ENCODE measurements around the gene SLC26A9. TPM values are rescaled to one million over a fixed set of nuclear protein-coding genes. Genes with fewer than 3 reads are reported as not detected.

The SLC26A9 gene
- total RNA-seq, 5 donors from 2014 or later (not counting 1 experiment from before 2014, with no cell fraction given) = 0.06 TPM; not detected in 4

- Histone ChIP-seq H3K27me3 (replicated peaks in 1 of 2; ENCODE audit: control insufficient read depth in 2 of 2, extremely low read depth in 1 of 2, insufficient read depth in 2 of 2, low read length in 1 of 2) (peaks cover 0 to 18% of the 10 kb centered on the region in 2 experiments), H3K4me3 (ENCODE audit: control insufficient read depth in 1 of 2, extremely low read depth in 1 of 2, low read length in 1 of 2) (no peak overlapping the region), H3K4me1 (ENCODE audit: control insufficient read depth in 1 of 2, extremely low read depth in 1 of 2, insufficient read depth in 2 of 2, low read length in 2 of 2) (no peaks in the 10 kb centered on the region), H3K27ac (ENCODE audit: low read length) (no peak overlapping the region), H3K36me3 (ENCODE audit: control insufficient read depth in 2 of 2, extremely low read depth in 1 of 2, insufficient read depth in 1 of 2, low read length in 1 of 2) (no peaks in the 10 kb centered on the region), H3K9me3 (no peaks in the 10 kb centered on the region)
- CTCF ChIA-PET = interaction anchor here (0.6 to 4.6 kb wide), 3 partner anchors 61 to 1032 kb away, joined by 3 to 19 read pairs (median 6); no protein-coding TSS in a partner anchor
- POLR2A ChIA-PET = no interaction called here
- DNase-seq = no peak
- ATAC-seq (replicated peaks in 1 of 4) = no peak
- Mint-ChIP-seq H3K9me3 (no peaks in the 10 kb centered on the region), H3K36me3 (no peaks in the 10 kb centered on the region), H3K27me3 (peaks cover 0 to 18% of the 10 kb centered on the region in 2 donors), H3K27ac (no peak overlapping the region), H3K4me3 (no peak overlapping the region), H3K4me1 (no peaks in the 10 kb centered on the region)
- WGBS (ENCODE audit: insufficient coverage) = 85% methylated on average over 4 of the region's 7 CpGs
These were observed 26.7 kb downstream of the SLC26A9 start for GRCh38 chr1:205916541-205916940.

GRCh38 chr1:205915354-205915990 lies 27.8 kb downstream of the SLC26A9 start:
- WGBS (ENCODE audit: insufficient coverage) = 53% methylated on average over 5 of the region's 10 CpGs
- Histone ChIP-seq H3K4me3 (ENCODE audit: control insufficient read depth in 1 of 2, extremely low read depth in 1 of 2, low read length in 1 of 2) (no peak overlapping the region), H3K27ac (ENCODE audit: low read length) (no peak overlapping the region), H3K36me3 (ENCODE audit: control insufficient read depth in 2 of 2, extremely low read depth in 1 of 2, insufficient read depth in 1 of 2, low read length in 1 of 2) (no peaks in the 10 kb centered on the region), H3K27me3 (replicated peaks in 1 of 2; ENCODE audit: control insufficient read depth in 2 of 2, extremely low read depth in 1 of 2, insufficient read depth in 2 of 2, low read length in 1 of 2) (peaks cover 0 to 18% of the 10 kb centered on the region in 2 experiments), H3K4me1 (ENCODE audit: control insufficient read depth in 1 of 2, extremely low read depth in 1 of 2, insufficient read depth in 2 of 2, low read length in 2 of 2) (no peaks in the 10 kb centered on the region), H3K9me3 (no peaks in the 10 kb centered on the region)
- no peaks in the 10 kb centered on the region for H3K36me3 Mint-ChIP-seq
- no peaks in the 10 kb centered on the region for H3K4me1 Mint-ChIP-seq
- peaks cover 0 to 18% of the 10 kb centered on the region in 2 donors for H3K27me3 Mint-ChIP-seq
- ChIA-PET POLR2A (no interaction called here), CTCF (interaction anchor here (0.6 to 1.3 kb wide), 2 partner anchors 62 kb away, joined by 3 to 4 read pairs; no protein-coding TSS in a partner anchor)
- DNase-seq (no peak), ATAC-seq (replicated peaks in 1 of 4) (no peak)
- H3K27ac Mint-ChIP-seq = no peak overlapping the region
- no peaks in the 10 kb centered on the region for H3K9me3 Mint-ChIP-seq
- no peak overlapping the region for H3K4me3 Mint-ChIP-seq

- 90% methylated on average over 7 of the region's 7 CpGs for WGBS (ENCODE audit: insufficient coverage)
- no peak for ATAC-seq (replicated peaks in 1 of 4)
- H3K4me3 ChIP-seq (ENCODE audit: control insufficient read depth in 1 of 2, extremely low read depth in 1 of 2, low read length in 1 of 2) = no peak overlapping the region
- H3K27me3 Mint-ChIP-seq = peaks cover 0 to 18% of the 10 kb centered on the region in 2 donors
- H3K9me3 Mint-ChIP-seq = no peaks in the 10 kb centered on the region
- no peaks in the 10 kb centered on the region for H3K4me1 ChIP-seq (ENCODE audit: control insufficient read depth in 1 of 2, extremely low read depth in 1 of 2, insufficient read depth in 2 of 2, low read length in 2 of 2)
- no peak for DNase-seq
- ChIA-PET POLR2A (no interaction called here), CTCF (interaction anchor here in 1 of 2 donors (1.3 kb wide), 1 partner anchor 63 kb away, joined by 3 read pairs; no protein-coding TSS in a partner anchor)
- no peaks in the 10 kb centered on the region for H3K36me3 ChIP-seq (ENCODE audit: control insufficient read depth in 2 of 2, extremely low read depth in 1 of 2, insufficient read depth in 1 of 2, low read length in 1 of 2)
- no peak overlapping the region for H3K4me3 Mint-ChIP-seq
- H3K36me3 Mint-ChIP-seq = no peaks in the 10 kb centered on the region
- H3K27ac Mint-ChIP-seq = no peak overlapping the region
- H3K27me3 ChIP-seq (replicated peaks in 1 of 2; ENCODE audit: control insufficient read depth in 2 of 2, extremely low read depth in 1 of 2, insufficient read depth in 2 of 2, low read length in 1 of 2) = peaks cover 0 to 18% of the 10 kb centered on the region in 2 experiments
- no peaks in the 10 kb centered on the region for H3K4me1 Mint-ChIP-seq
- H3K9me3 ChIP-seq = no peaks in the 10 kb centered on the region
- H3K27ac ChIP-seq (ENCODE audit: low read length) = no peak overlapping the region
These were observed 28.5 kb downstream of the SLC26A9 start for GRCh38 chr1:205914730-205915129.

GRCh38 chr1:205914155-205914507 lies 29.1 kb downstream of the SLC26A9 start:
- Mint-ChIP-seq H3K4me1 (no peaks in the 10 kb centered on the region), H3K27me3 (peaks cover 0 to 18% of the 10 kb centered on the region in 2 donors), H3K36me3 (no peaks in the 10 kb centered on the region), H3K9me3 (no peaks in the 10 kb centered on the region), H3K27ac (no peak overlapping the region), H3K4me3 (no peak overlapping the region)
- CTCF ChIA-PET = no interaction called here
- WGBS (ENCODE audit: insufficient coverage) = 100% methylated on average over 1 of the region's 2 CpGs
- Histone ChIP-seq H3K36me3 (ENCODE audit: control insufficient read depth in 2 of 2, extremely low read depth in 1 of 2, insufficient read depth in 1 of 2, low read length in 1 of 2) (no peaks in the 10 kb centered on the region), H3K4me1 (ENCODE audit: control insufficient read depth in 1 of 2, extremely low read depth in 1 of 2, insufficient read depth in 2 of 2, low read length in 2 of 2) (no peaks in the 10 kb centered on the region), H3K27ac (ENCODE audit: low read length) (no peak overlapping the region), H3K9me3 (no peaks in the 10 kb centered on the region), H3K27me3 (replicated peaks in 1 of 2; ENCODE audit: control insufficient read depth in 2 of 2, extremely low read depth in 1 of 2, insufficient read depth in 2 of 2, low read length in 1 of 2) (peaks cover 0 to 15% of the 10 kb centered on the region in 2 experiments), H3K4me3 (ENCODE audit: control insufficient read depth in 1 of 2, extremely low read depth in 1 of 2, low read length in 1 of 2) (no peak overlapping the region)
- DNase-seq (no peak), ATAC-seq (replicated peaks in 1 of 4) (no peak)
- POLR2A ChIA-PET = no interaction called here

GRCh38 chr1:205913451-205914154 lies 29.7 kb downstream of the SLC26A9 start:
- Histone ChIP-seq H3K27me3 (replicated peaks in 1 of 2; ENCODE audit: control insufficient read depth in 2 of 2, extremely low read depth in 1 of 2, insufficient read depth in 2 of 2, low read length in 1 of 2) (peaks cover 0 to 15% of the 10 kb centered on the region in 2 experiments), H3K4me1 (ENCODE audit: control insufficient read depth in 1 of 2, extremely low read depth in 1 of 2, insufficient read depth in 2 of 2, low read length in 2 of 2) (no peaks in the 10 kb centered on the region), H3K9me3 (no peaks in the 10 kb centered on the region), H3K27ac (ENCODE audit: low read length) (no peak overlapping the region), H3K4me3 (ENCODE audit: control insufficient read depth in 1 of 2, extremely low read depth in 1 of 2, low read length in 1 of 2) (no peak overlapping the region), H3K36me3 (ENCODE audit: control insufficient read depth in 2 of 2, extremely low read depth in 1 of 2, insufficient read depth in 1 of 2, low read length in 1 of 2) (no peaks in the 10 kb centered on the region)
- Mint-ChIP-seq H3K27ac (no peak overlapping the region), H3K4me3 (no peak overlapping the region), H3K9me3 (no peaks in the 10 kb centered on the region), H3K4me1 (no peaks in the 10 kb centered on the region), H3K36me3 (no peaks in the 10 kb centered on the region), H3K27me3 (peaks cover 0 to 18% of the 10 kb centered on the region in 2 donors)
- 95% methylated on average over 3 of the region's 4 CpGs for WGBS (ENCODE audit: insufficient coverage)
- ATAC-seq (replicated peaks in 1 of 4) (no peak), DNase-seq (no peak)
- POLR2A ChIA-PET = no interaction called here
- CTCF ChIA-PET = no interaction called here

- ChIA-PET CTCF (no interaction called here), POLR2A (interaction anchor here in 1 of 2 donors (0.6 kb wide), 1 partner anchor 13 kb away, joined by 3 read pairs; no protein-coding TSS in a partner anchor)
- H3K36me3 ChIP-seq (ENCODE audit: control insufficient read depth in 2 of 2, extremely low read depth in 1 of 2, insufficient read depth in 1 of 2, low read length in 1 of 2) = no peaks in the 10 kb centered on the region
- H3K4me1 Mint-ChIP-seq = no peaks in the 10 kb centered on the region
- DNase-seq = no peak
- no peak overlapping the region for H3K27ac ChIP-seq (ENCODE audit: low read length)
- no peaks in the 10 kb centered on the region for H3K36me3 Mint-ChIP-seq
- no peak for ATAC-seq (replicated peaks in 1 of 4)
- H3K4me3 ChIP-seq (ENCODE audit: control insufficient read depth in 1 of 2, extremely low read depth in 1 of 2, low read length in 1 of 2) = no peak overlapping the region
- no peaks in the 10 kb centered on the region for H3K9me3 ChIP-seq
- peaks cover 0 to 4% of the 10 kb centered on the region in 2 experiments for H3K27me3 ChIP-seq (replicated peaks in 1 of 2; ENCODE audit: control insufficient read depth in 2 of 2, extremely low read depth in 1 of 2, insufficient read depth in 2 of 2, low read length in 1 of 2)
- no peaks in the 10 kb centered on the region for H3K4me1 ChIP-seq (ENCODE audit: control insufficient read depth in 1 of 2, extremely low read depth in 1 of 2, insufficient read depth in 2 of 2, low read length in 2 of 2)
- no peak overlapping the region for H3K4me3 Mint-ChIP-seq
- WGBS (ENCODE audit: insufficient coverage) = no CpG with 5 or more reads among the region's 2 CpGs
- H3K9me3 Mint-ChIP-seq = no peaks in the 10 kb centered on the region
- peaks cover 0 to 5% of the 10 kb centered on the region in 2 donors for H3K27me3 Mint-ChIP-seq
- no peak overlapping the region for H3K27ac Mint-ChIP-seq
These were observed 35.5 kb downstream of the SLC26A9 start for GRCh38 chr1:205907794-205908193.
